Liver (tissue), 3 donors: ENCODE measurements around the gene PTPRN2.

Experiments used
- ATF3 ChIP-seq: IDR thresholded peaks from 2 replicates; pipeline ENCODE4 v1.6.1; 2016; ENCODE audit warnings: antibody characterized with exemption
- CTCF ChIP-seq: fragments of 150-350 bp; IDR thresholded peaks from 2 replicates; pipeline ENCODE4 v1.5.1; 2017; ENCODE audit warnings: improper control_type of control experiment, low read depth, low read length; ENCODE audit not compliant: missing input control
- EGR1 ChIP-seq, 2 donors: IDR thresholded peaks; 2 replicates each; pipeline ENCODE4 v1.6.1; 2016 to 2018; ENCODE audit warnings: antibody characterized with exemption in 2 of 2, low read depth in 2 of 2
- MAX ChIP-seq: IDR thresholded peaks from 2 replicates; pipeline ENCODE4 v1.6.1; 2016; ENCODE audit warnings: antibody characterized with exemption
- TAF1 ChIP-seq: conservative IDR thresholded peaks from 2 replicates; pipeline ENCODE4 v1.6.1; 2016; ENCODE audit warnings: antibody characterized with exemption, mild to moderate bottlenecking
- donor health status: healthy.
- donor health status: healthy.

- TF ChIP-seq CTCF (no peak), TAF1 (no peak), EGR1 (IDR thresholded peaks at IDR 0.05; ENCODE audit: low read depth in 2 of 2) (no peak), MAX (no peak), ATF3 (no peak)
Measured at GRCh38 chr7:158116235-158116634, 471.4 kb downstream of the PTPRN2 start.
